Hepatocyte (in vitro differentiated cells): ENCODE measurements around the gene MEN1.

Source experiments
- EZH2 ChIP-seq: fragments of 200-600 bp; sonication (generic); IDR thresholded peaks from 2 replicates; pipeline ENCODE4 v1.6.1; 2016; ENCODE audit warnings: antibody characterized with exemption, mild to moderate bottlenecking, borderline replicate concordance
- TF ChIP-seq, protein P1 (sequence below): fragments of 200-600 bp; sonication (generic); IDR thresholded peaks from 2 replicates; pipeline ENCODE4 v1.5.1; 2016; ENCODE audit warnings: antibody characterized with exemption, mild to moderate bottlenecking; ENCODE audit not compliant: poor library complexity

DNA sequence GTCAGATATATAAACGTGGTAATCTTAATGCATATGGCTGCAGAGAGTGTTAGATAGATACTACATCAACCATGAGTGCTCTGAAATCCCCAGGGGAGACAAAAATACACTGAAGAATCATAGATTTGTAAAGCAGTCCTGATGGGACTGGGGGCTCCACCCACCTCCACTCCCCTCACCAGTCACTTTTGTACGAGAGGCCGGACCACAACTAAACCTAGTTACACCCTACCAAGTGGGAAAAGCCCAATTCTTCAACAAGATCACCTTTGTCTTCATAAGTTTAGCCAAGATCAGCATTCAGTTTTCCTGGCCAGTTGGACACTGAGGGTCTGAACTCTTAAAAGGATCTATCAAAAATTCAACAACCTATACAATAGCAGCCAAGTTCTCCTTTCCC is 33.5 kb downstream of the MEN1 start:
- TF ChIP-seq EZH2, result no peak
- TF ChIP-seq, protein P1, sequence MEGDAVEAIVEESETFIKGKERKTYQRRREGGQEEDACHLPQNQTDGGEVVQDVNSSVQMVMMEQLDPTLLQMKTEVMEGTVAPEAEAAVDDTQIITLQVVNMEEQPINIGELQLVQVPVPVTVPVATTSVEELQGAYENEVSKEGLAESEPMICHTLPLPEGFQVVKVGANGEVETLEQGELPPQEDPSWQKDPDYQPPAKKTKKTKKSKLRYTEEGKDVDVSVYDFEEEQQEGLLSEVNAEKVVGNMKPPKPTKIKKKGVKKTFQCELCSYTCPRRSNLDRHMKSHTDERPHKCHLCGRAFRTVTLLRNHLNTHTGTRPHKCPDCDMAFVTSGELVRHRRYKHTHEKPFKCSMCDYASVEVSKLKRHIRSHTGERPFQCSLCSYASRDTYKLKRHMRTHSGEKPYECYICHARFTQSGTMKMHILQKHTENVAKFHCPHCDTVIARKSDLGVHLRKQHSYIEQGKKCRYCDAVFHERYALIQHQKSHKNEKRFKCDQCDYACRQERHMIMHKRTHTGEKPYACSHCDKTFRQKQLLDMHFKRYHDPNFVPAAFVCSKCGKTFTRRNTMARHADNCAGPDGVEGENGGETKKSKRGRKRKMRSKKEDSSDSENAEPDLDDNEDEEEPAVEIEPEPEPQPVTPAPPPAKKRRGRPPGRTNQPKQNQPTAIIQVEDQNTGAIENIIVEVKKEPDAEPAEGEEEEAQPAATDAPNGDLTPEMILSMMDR, result no peak
